Lower leg skin (tissue), 3 donors: ENCODE measurements around the gene DOK5.

ENCODE experiments used
- CTCF ChIP-seq, 3 donors: fragments of 450-650 bp; IDR thresholded peaks; one replicate each; pipeline ENCODE4 v1.5.1; 2016; ENCODE audit warnings: antibody characterized with exemption in 3 of 3, mild to moderate bottlenecking in 3 of 3, moderate library complexity in 2 of 3
- POLR2A ChIP-seq, 2 donors: fragments of 450-650 bp; IDR thresholded peaks; one replicate each; pipeline ENCODE4 v1.6.1; 2016 to 2017; ENCODE audit warnings: antibody characterized with exemption in 2 of 2, mild to moderate bottlenecking in 1 of 2, moderate library complexity in 1 of 2

GRCh38 chr20:54590856-54591255 lies 115.5 kb downstream of the DOK5 start:
- TF ChIP-seq POLR2A (IDR thresholded peaks at IDR 0.05): no peak
- TF ChIP-seq CTCF (IDR thresholded peaks at IDR 0.05): no peak
